IPS-15b (cell line): ENCODE data around the gene RYR3.
"Not testable (repeated sequence)": the region's sequence is repeated elsewhere in the genome, so short reads cannot be mapped to it uniquely, and the experiment has no call there.

Experiments
- H3K27me3 ChIP-seq: one replicate; pipeline ENCODE4 v1.6.1; 2013; ENCODE audit warnings: low read length; ENCODE audit not compliant: control insufficient read depth, insufficient read depth
- H3K36me3 ChIP-seq: one replicate; pipeline ENCODE4 v1.6.1; 2013; ENCODE audit warnings: low read length; ENCODE audit not compliant: control insufficient read depth, insufficient read depth
- H3K4me1 ChIP-seq: one replicate; pipeline ENCODE4 v1.6.1; 2013; ENCODE audit warnings: mild to moderate bottlenecking, low read length; ENCODE audit not compliant: control insufficient read depth, insufficient read depth
- H3K4me3 ChIP-seq: one replicate; pipeline ENCODE4 v1.5.1; 2013; ENCODE audit warnings: low read depth, low read length
- H3K9ac ChIP-seq: one replicate; pipeline ENCODE4 v1.6.1; 2013; ENCODE audit warnings: low read depth, mild to moderate bottlenecking, low read length
- H3K9me3 ChIP-seq: one replicate; pipeline ENCODE4 v1.6.1; 2013; ENCODE audit warnings: mild to moderate bottlenecking, low read length; ENCODE audit not compliant: control insufficient read depth, insufficient read depth

The RYR3 gene

DNA sequence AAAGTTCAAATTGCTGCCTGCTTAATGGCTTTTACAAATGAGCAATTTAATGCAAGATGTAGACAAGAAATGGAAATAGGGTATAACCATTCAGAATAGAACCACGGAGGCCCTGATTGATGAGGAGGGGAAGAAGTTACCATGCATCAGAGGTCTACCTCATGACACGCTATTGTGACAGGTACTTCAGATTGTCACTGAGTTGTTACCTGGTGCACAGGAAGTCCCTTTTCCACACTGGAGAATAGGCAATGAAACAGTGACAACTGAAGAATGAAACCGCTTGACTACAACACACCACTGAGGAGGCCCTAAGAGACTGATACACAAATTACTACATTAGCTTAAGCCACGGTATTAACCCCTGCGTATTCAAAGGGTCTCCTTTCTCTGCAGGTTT lies 251.2 kb downstream of the RYR3 start:
- H3K4me1 ChIP-seq, result peaks cover 17% of the 10 kb centered on the region
- H3K4me3 ChIP-seq, result no peak overlapping the region
- H3K9me3 ChIP-seq, result no peaks in the 10 kb centered on the region
- no peaks in the 10 kb centered on the region for H3K36me3 ChIP-seq
- no peaks in the 10 kb centered on the region for H3K27me3 ChIP-seq
- H3K9ac ChIP-seq, result no peak overlapping the region

DNA sequence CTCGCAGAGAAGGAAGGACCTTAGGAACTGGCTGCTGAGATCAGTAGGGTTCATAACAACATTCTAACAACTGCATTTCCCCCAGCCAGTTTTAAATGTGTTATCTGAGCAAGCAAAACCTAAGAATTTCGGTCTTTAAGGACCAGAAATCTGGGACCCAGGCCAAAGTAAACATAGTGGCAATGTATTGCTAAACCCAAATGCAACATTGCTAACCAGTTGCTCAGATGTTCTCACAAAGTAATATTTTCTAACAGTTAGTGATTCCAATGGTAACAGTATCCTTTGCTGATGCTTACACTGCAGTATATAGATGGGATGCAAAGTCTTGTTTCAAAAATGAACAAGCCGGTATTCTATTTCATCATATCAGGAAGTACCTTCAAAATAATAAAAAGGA lies 254.3 kb downstream of the RYR3 start:
- H3K4me1 ChIP-seq, result peaks cover 3% of the 10 kb centered on the region
- no peaks in the 10 kb centered on the region for H3K9me3 ChIP-seq
- no peak overlapping the region for H3K4me3 ChIP-seq
- H3K9ac ChIP-seq, result no peak overlapping the region
- H3K27me3 ChIP-seq, result no peaks in the 10 kb centered on the region
- no peaks in the 10 kb centered on the region for H3K36me3 ChIP-seq

DNA sequence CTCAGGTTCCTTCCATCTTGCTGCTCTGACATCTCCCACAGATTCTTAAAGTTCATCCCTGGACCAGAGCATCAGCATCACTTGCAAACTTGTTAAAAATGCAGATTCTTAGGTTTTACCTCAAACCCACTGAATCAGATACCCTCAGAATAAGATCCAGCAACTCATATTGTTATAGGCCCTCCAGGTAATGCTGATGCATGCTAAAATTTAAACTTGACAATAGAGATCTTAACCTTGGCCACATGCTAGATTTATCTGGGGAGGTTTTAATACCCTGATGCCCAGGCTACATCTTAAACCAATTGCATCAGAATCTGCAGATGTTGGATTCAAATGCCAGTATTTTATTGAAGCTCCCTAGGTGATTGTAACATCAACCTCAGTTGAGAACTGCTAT lies 256.9 kb downstream of the RYR3 start:
- H3K9me3 ChIP-seq, result no peaks in the 10 kb centered on the region
- no peaks in the 10 kb centered on the region for H3K36me3 ChIP-seq
- H3K4me3 ChIP-seq, result no peak overlapping the region
- no peaks in the 10 kb centered on the region for H3K27me3 ChIP-seq
- no peaks in the 10 kb centered on the region for H3K4me1 ChIP-seq
- H3K9ac ChIP-seq, result no peak overlapping the region

DNA sequence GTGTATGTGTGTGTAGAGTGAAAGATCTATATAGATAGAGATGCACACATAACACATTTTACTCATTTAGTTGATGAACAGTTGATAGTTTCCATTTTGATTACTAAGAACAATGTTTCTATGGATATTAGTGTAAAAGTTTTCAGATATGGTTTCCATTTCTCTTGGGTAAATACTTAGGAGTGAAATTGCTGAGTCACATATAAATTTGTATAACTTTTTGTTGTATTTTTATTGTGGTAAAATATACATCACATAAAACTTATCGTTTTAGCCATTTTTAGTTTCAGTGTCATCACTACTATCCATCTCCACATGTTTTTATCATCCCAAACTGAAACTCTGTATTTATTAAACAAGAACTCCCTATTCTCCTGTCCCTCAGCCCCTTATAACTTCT lies 258.3 kb downstream of the RYR3 start:
- Histone ChIP-seq H3K36me3 (no peaks in the 10 kb centered on the region), H3K4me1 (no peaks in the 10 kb centered on the region), H3K9ac (no peak overlapping the region), H3K27me3 (no peaks in the 10 kb centered on the region), H3K9me3 (no peaks in the 10 kb centered on the region), H3K4me3 (no peak overlapping the region)

DNA sequence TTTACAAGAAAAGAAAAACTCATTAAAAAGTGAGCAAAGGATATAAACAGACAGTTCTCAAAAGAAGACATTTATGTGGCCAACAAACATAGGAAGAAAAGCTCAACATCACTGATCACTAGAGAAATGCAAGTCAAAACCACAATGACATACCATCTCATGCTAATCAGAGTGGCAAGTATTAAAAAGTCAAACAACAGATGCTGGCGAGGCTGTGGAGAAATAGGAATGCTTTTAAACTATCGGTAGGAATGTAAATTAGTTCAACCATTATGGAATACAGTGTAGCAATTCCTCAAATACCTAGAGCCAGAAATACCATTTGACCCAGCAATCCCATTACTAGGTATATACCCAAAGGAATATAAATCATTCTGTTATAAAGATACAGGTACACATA lies 267.1 kb downstream of the RYR3 start:
- H3K36me3 ChIP-seq, H3K27me3 ChIP-seq, H3K4me3 ChIP-seq, H3K9ac ChIP-seq, H3K9me3 ChIP-seq, H3K4me1 ChIP-seq: not testable (repeated sequence)

DNA sequence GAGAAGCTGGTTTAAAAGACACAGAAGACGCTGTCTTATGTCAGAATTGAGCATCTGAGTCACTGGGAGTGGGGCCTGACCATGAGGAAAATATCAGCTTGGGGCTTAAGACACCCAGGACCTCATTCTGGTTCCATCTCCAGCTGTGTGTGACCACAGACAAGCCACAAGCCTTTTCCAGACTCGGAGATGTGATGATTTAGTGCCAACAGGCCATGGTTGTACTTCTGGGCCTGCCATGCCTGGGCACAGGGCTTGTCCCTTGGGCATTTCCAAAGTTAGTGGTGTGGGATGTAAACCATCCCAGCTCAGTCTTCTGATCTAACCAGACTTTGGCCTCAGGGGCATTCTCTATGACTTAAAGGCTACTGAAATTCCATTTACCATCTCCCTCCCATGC lies 269.8 kb downstream of the RYR3 start:
- Histone ChIP-seq H3K9ac (no peak overlapping the region), H3K4me3 (no peak overlapping the region), H3K27me3 (no peaks in the 10 kb centered on the region), H3K4me1 (peaks cover 10% of the 10 kb centered on the region), H3K36me3 (no peaks in the 10 kb centered on the region), H3K9me3 (no peaks in the 10 kb centered on the region)

DNA sequence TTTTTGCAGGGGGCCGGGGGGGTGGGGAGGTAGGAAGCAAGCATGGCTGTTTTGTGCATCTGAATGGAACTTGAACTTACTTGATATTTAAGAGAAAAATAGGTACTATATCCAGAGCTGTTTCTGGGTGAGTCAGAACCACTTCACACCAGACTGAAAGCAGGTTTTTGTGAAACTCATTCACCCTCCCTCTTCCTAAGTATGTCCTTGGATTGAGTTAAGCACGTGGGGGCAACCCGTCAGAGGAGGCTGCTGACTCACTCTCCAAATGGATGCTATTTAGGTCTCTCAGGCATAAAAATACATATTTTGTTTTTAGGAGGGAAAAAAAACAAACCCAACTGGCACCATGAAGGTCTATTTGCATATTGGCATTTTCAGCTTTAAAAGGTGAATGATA lies 270.3 kb downstream of the RYR3 start:
- Histone ChIP-seq H3K36me3 (no peaks in the 10 kb centered on the region), H3K4me1 (peaks cover 10% of the 10 kb centered on the region), H3K4me3 (no peak overlapping the region), H3K9ac (no peak overlapping the region), H3K27me3 (no peaks in the 10 kb centered on the region), H3K9me3 (no peaks in the 10 kb centered on the region)

DNA sequence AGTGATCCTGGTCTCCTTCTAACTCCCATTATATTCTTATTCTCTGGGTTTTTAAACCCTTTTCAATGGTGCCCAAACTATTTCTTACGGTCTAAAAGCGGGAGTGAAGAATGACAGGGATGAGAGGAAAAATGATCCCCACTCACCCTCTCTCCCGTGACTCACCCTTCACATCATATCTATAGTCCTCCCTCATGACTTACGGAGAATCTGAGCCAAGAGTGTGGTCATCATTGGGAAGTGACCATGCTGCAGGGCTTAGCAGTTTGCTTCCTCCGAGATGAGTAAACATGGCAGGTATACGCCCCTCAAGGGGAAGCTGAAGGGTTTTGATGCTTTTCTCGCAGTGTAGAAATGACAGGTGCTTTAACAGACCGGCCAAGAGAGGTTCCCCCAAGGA lies 274.0 kb downstream of the RYR3 start:
- Histone ChIP-seq H3K9me3 (no peaks in the 10 kb centered on the region), H3K4me1 (peaks cover 10% of the 10 kb centered on the region), H3K4me3 (no peak overlapping the region), H3K9ac (no peak overlapping the region), H3K36me3 (no peaks in the 10 kb centered on the region), H3K27me3 (no peaks in the 10 kb centered on the region)

DNA sequence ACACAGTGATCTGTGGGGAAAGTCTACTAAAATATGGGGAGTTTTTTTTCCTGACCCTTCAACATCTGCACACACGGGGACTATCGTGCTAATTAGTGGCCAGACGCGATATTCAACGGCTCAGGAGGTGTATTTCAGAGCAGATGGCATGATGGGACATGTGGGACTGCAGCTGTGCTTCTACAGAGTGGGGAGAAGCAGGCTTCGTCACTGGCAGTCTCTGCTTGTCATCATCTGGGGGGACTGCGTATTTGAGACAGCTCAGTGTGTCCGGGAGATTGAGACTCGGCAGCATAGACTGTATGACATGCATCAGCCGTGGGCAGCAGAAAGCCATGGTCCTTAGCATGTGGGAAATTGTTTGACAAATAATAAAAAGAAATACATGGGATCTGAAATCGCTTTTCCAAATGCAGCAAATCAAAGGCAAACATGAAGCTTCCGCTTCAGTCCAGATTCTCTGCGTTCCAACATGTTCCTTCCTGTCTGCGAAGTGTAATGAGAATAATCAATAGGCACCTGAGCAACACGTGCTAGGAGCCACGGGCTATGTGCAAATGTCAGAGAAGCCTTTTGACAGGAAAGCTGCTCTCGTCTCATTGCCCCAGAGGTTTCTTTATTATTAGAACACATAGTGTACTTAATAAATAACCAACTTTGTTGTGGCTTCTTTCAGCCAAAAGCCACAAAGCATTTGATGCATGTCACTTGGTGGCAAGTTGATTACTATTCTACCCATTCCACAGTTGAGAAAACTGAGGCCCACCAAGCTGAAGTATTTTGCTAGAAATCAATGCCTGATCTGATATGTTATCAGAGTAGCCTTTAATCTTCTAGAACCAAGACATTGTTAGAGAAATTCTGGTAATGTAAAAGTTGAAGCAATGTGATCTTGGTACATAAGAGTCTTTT lies 276.3 kb downstream of the RYR3 start:
- Histone ChIP-seq H3K9ac (no peak overlapping the region), H3K4me3 (no peak overlapping the region), H3K27me3 (no peaks in the 10 kb centered on the region), H3K36me3 (no peaks in the 10 kb centered on the region), H3K9me3 (no peaks in the 10 kb centered on the region), H3K4me1 (peaks cover 2% of the 10 kb centered on the region)

DNA sequence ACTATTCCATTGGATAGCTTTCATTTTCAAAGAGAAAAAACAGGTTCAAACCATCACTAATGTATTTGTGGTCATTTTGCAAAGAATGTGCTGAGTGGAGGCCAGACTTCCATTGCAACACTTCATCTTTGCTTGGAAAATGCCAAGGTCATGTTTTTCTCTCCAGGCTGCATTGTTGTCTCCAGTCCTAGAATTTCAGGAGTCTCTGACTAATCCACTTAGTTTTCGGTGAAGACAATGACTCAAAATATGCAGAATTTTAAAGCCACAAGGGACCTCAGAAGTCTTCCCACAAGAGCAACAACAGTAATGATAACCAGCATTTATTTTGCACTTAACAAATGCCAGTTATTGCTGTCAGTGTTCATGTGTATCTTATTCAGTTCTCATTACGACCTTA lies 277.0 kb downstream of the RYR3 start:
- Histone ChIP-seq H3K9me3 (no peaks in the 10 kb centered on the region), H3K4me1 (peaks cover 7% of the 10 kb centered on the region), H3K27me3 (no peaks in the 10 kb centered on the region), H3K4me3 (no peak overlapping the region), H3K36me3 (no peaks in the 10 kb centered on the region), H3K9ac (no peak overlapping the region)

DNA sequence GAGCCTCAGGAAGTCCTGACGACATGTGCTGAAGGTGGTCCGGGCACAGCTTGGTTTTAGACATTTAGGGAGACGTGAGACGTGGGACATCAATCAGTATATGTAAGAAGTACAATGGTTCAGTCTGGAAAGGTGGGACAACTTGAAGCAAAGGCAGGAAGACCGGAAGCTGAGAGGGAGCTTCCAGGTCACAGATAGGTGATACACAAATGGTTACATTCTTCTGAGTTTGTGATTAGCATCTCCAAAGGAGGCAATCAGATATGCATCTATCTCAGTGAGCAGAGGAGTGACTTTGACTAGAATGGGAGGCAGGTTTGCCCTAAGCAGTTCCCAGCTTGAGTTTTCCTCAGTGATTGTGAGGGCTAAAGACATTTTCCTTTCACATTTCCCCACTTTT lies 282.1 kb downstream of the RYR3 start:
- Histone ChIP-seq H3K4me1 (peaks cover 12% of the 10 kb centered on the region), H3K36me3 (no peaks in the 10 kb centered on the region), H3K4me3 (no peak overlapping the region), H3K27me3 (no peaks in the 10 kb centered on the region), H3K9me3 (peaks cover 6% of the 10 kb centered on the region), H3K9ac (no peak overlapping the region)

DNA sequence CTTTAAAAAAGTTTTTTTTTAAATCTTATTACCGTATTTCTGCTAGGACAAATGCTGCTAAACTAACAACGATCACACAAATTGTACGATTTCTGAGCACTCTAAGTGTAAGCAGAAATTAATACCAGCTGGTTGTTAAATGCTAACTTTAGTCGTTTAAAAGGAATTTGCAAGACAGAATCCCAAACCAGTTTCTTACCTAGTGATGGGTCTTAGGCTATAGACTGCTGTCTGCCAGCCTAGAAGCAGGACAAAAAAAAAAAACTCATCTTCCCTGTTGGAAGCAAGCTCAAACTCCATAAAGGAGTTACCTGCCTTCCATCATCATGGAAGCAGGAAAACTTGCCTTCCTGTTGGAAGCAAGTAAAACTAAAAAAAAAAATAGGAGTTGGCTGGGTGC lies 287.6 kb downstream of the RYR3 start:
- not testable (repeated sequence) for H3K4me3 ChIP-seq, H3K9me3 ChIP-seq, H3K9ac ChIP-seq, H3K36me3 ChIP-seq, H3K27me3 ChIP-seq
- peaks cover 14% of the 10 kb centered on the region for H3K4me1 ChIP-seq
